ENCODE measurements around the gene DAAM2.

Gene DAAM2

DNA sequence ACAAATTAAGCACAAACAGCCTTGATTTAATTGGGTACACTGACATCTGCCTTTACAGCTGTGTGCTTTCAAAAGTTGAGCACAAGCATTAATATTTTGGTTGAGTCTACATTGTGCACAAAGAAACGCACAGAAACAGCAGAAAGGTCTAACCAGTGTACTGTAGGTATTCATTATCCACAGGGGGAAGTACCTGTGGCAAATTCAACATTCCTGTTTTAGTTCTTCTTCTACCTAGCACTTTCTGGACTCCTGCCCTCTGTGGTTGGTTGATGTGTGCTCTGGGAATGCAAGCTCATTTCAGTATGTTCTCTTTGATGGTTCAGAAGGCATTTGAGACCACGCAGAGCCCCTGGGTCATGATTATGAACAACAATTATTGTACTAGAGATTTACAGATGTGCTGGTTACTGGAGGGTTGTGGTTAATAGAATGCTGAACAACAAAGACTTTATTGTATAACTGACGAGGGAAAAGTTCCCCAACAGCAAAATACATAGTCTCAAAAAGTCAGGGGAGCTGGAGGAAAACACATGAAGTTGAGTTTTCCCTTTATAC, 26.6 kb upstream of the DAAM2 start:
- no peaks in the 10 kb centered on the region for H3K36me3 ChIP-seq (ENCODE audit: control insufficient read depth in 1 of 2, insufficient read depth in 2 of 2, low read length in 2 of 2)
- H3K9ac ChIP-seq (ENCODE audit: low read depth in 1 of 2, low read length in 2 of 2) = no peak overlapping the region
- no peak overlapping the region for H3K4me3 ChIP-seq (ENCODE audit: low read depth in 1 of 2, low read length in 2 of 2)
- no peaks in the 10 kb centered on the region for H3K4me1 ChIP-seq (ENCODE audit: control insufficient read depth in 1 of 2, insufficient read depth in 2 of 2, low read length in 2 of 2)
- no peak overlapping the region for H3K27ac ChIP-seq (ENCODE audit: low read depth, low read length)
- no peaks in the 10 kb centered on the region for H3K9me3 ChIP-seq (ENCODE audit: control insufficient read depth in 1 of 2, low read length in 2 of 2)
- H3K27me3 ChIP-seq (ENCODE audit: control insufficient read depth in 1 of 2, insufficient read depth in 2 of 2, low read length in 2 of 2) = no peaks in the 10 kb centered on the region

DNA sequence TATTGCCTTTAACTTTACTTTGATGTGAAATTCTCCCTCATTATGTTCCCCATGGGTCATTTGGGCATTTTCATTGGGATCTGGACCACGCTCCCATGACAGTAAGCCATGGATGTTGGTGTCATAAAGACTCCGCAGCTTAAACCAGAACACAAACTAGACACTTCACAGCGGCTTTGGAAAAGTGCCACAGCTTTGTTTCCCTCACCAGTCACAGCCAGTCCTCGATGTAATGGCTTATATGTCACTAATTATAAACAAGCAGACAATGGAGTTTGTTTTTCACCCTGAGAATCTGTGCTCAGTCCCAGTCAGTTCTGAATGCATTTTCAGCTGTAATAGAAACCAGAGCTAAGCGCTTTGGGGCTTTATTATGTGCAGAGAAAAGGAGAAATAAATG, 23.2 kb upstream of the DAAM2 start:
- Histone ChIP-seq H3K9ac (ENCODE audit: low read depth in 1 of 2, low read length in 2 of 2) (no peak overlapping the region), H3K27me3 (ENCODE audit: control insufficient read depth in 1 of 2, insufficient read depth in 2 of 2, low read length in 2 of 2) (no peaks in the 10 kb centered on the region), H3K9me3 (ENCODE audit: control insufficient read depth in 1 of 2, low read length in 2 of 2) (no peaks in the 10 kb centered on the region), H3K4me1 (ENCODE audit: control insufficient read depth in 1 of 2, insufficient read depth in 2 of 2, low read length in 2 of 2) (no peaks in the 10 kb centered on the region), H3K27ac (ENCODE audit: low read depth, low read length) (no peak overlapping the region), H3K36me3 (ENCODE audit: control insufficient read depth in 1 of 2, insufficient read depth in 2 of 2, low read length in 2 of 2) (no peaks in the 10 kb centered on the region), H3K4me3 (ENCODE audit: low read depth in 1 of 2, low read length in 2 of 2) (no peak overlapping the region)

DNA sequence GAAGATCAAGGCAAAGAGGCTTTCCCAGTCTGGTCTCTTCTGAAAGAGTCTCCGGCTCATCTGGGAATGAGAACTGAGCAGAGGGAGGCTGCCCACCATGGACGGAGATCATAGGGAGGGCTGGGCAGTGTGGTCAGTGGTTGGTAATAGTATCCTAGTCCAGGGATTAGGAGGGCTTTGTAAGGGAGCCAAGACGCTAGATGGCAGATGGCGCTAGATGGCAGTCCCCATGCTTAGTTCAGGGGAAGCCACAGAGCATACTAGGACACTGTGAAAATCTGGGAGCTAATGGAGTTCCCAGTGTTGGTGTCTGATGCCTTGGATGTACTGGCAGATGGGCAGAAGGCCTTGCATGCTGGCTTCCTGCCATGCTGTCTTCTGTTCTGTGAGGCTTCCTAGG, 21.7 kb upstream of the DAAM2 start:
- no peak overlapping the region for H3K4me3 ChIP-seq (ENCODE audit: low read depth in 1 of 2, low read length in 2 of 2)
- H3K9me3 ChIP-seq (ENCODE audit: control insufficient read depth in 1 of 2, low read length in 2 of 2) = no peaks in the 10 kb centered on the region
- H3K36me3 ChIP-seq (ENCODE audit: control insufficient read depth in 1 of 2, insufficient read depth in 2 of 2, low read length in 2 of 2) = no peaks in the 10 kb centered on the region
- H3K27ac ChIP-seq (ENCODE audit: low read depth, low read length) = no peak overlapping the region
- no peaks in the 10 kb centered on the region for H3K27me3 ChIP-seq (ENCODE audit: control insufficient read depth in 1 of 2, insufficient read depth in 2 of 2, low read length in 2 of 2)
- H3K4me1 ChIP-seq (ENCODE audit: control insufficient read depth in 1 of 2, insufficient read depth in 2 of 2, low read length in 2 of 2) = no peaks in the 10 kb centered on the region
- no peak overlapping the region for H3K9ac ChIP-seq (ENCODE audit: low read depth in 1 of 2, low read length in 2 of 2)

DNA sequence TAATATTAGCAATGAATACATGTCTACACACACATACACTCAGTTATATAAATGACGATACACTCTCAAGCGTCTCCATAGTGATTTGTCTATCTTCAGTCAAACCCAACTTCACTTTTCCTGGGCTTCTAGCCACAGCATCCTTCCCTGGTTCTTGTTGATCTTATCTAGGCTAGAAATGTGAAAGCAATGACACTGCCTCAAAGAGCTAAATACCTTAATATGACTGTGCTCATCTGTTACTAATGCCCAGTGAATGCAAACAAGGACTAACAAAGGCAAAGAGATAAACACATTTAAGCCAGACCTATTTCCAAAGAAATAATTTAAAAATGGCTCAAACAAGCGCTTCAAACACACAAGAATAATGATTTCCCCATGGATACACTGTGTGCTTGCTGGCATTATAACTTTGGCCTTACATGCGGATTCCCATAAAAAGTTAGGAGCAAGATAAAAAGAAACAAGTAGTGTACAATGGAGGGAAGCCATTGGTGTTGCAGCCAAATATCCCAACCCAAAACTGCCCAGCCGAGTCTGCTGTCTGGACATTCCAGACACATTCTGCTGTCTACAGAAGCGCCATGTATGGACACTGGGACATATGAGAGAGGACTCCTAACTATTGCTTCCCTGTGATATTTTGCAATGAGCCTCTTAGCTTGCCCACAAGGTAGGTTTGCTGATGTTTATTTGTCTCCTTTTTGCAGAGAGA, 19.5 kb upstream of the DAAM2 start:
- Histone ChIP-seq H3K27ac (ENCODE audit: low read depth, low read length) (no peak overlapping the region), H3K9ac (ENCODE audit: low read depth in 1 of 2, low read length in 2 of 2) (no peak overlapping the region), H3K36me3 (ENCODE audit: control insufficient read depth in 1 of 2, insufficient read depth in 2 of 2, low read length in 2 of 2) (no peaks in the 10 kb centered on the region), H3K4me1 (ENCODE audit: control insufficient read depth in 1 of 2, insufficient read depth in 2 of 2, low read length in 2 of 2) (peaks cover 0 to 2% of the 10 kb centered on the region in 2 donors), H3K27me3 (ENCODE audit: control insufficient read depth in 1 of 2, insufficient read depth in 2 of 2, low read length in 2 of 2) (no peaks in the 10 kb centered on the region), H3K9me3 (ENCODE audit: control insufficient read depth in 1 of 2, low read length in 2 of 2) (no peaks in the 10 kb centered on the region), H3K4me3 (ENCODE audit: low read depth in 1 of 2, low read length in 2 of 2) (no peak overlapping the region)

DNA sequence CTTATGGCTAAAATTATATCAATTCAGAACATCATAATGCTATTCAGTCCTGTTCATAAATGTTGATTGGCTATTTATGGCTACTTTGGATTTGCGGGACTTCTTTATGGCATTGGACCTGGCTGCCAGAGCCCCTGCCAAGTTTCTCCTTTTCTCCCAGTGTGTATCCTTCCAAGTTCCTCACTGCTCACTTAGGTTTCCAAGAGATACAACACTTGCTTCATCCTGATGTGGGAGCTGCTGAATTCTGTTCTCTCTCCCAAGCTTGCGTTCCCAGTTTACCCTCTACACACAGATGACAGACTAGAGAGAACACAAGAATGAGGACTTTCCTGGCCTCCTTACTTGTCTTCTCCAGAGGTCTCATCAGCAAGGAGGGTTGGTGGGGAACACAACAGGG, 18.4 kb upstream of the DAAM2 start:
- Histone ChIP-seq H3K27ac (ENCODE audit: low read depth, low read length) (no peak overlapping the region), H3K4me1 (ENCODE audit: control insufficient read depth in 1 of 2, insufficient read depth in 2 of 2, low read length in 2 of 2) (peaks cover 0 to 3% of the 10 kb centered on the region in 2 donors), H3K27me3 (ENCODE audit: control insufficient read depth in 1 of 2, insufficient read depth in 2 of 2, low read length in 2 of 2) (no peaks in the 10 kb centered on the region), H3K9ac (ENCODE audit: low read depth in 1 of 2, low read length in 2 of 2) (no peak overlapping the region), H3K4me3 (ENCODE audit: low read depth in 1 of 2, low read length in 2 of 2) (no peak overlapping the region), H3K9me3 (ENCODE audit: control insufficient read depth in 1 of 2, low read length in 2 of 2) (no peaks in the 10 kb centered on the region), H3K36me3 (ENCODE audit: control insufficient read depth in 1 of 2, insufficient read depth in 2 of 2, low read length in 2 of 2) (no peaks in the 10 kb centered on the region)

DNA sequence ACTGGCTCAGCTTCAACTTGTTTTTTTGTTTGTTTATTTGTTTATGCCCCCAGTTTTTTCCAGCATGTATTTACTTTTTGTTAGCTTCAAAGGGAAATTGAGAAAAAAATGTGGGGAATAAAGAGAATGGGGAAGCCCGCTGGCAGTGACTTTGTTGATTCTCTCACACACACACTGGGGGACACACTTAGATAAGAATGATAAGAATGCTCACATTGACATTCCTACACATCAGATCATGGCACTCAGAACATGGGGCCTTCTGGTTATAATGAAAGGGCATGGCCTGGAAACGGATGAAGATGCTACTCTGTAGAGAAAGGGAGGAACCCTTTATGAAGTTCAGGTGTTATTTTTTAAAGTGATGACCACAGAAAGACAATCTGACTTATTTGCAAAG, 15.6 kb upstream of the DAAM2 start:
- Histone ChIP-seq H3K4me3 (ENCODE audit: low read depth in 1 of 2, low read length in 2 of 2) (no peak overlapping the region), H3K36me3 (ENCODE audit: control insufficient read depth in 1 of 2, insufficient read depth in 2 of 2, low read length in 2 of 2) (no peaks in the 10 kb centered on the region), H3K27ac (ENCODE audit: low read depth, low read length) (no peak overlapping the region), H3K4me1 (ENCODE audit: control insufficient read depth in 1 of 2, insufficient read depth in 2 of 2, low read length in 2 of 2) (peaks cover 0 to 3% of the 10 kb centered on the region in 2 donors), H3K9ac (ENCODE audit: low read depth in 1 of 2, low read length in 2 of 2) (no peak overlapping the region), H3K9me3 (ENCODE audit: control insufficient read depth in 1 of 2, low read length in 2 of 2) (no peaks in the 10 kb centered on the region), H3K27me3 (ENCODE audit: control insufficient read depth in 1 of 2, insufficient read depth in 2 of 2, low read length in 2 of 2) (no peaks in the 10 kb centered on the region)

DNA sequence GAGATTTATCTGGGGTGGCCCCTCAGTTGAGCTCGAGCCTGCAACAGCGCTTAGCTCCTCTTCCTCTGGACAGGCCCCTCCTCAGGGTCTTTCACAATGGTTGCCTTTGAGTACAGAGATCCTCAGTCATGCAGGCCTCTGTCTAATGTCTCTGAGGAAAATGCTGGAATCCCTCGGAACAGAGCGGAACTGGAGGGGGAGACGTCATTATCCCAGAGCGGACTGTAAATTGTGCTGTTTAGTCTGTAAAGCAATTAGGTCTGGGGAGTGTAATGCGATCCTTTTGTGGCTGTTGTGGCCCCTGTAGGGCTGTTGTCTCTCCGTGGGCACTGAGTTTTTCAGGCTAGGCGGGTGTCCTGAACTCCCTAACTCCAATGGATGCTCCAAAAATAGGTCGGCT, 15.0 kb upstream of the DAAM2 start:
- H3K9ac ChIP-seq (ENCODE audit: low read depth in 1 of 2, low read length in 2 of 2) = no peak overlapping the region
- H3K36me3 ChIP-seq (ENCODE audit: control insufficient read depth in 1 of 2, insufficient read depth in 2 of 2, low read length in 2 of 2) = no peaks in the 10 kb centered on the region
- no peaks in the 10 kb centered on the region for H3K27me3 ChIP-seq (ENCODE audit: control insufficient read depth in 1 of 2, insufficient read depth in 2 of 2, low read length in 2 of 2)
- no peak overlapping the region for H3K27ac ChIP-seq (ENCODE audit: low read depth, low read length)
- no peak overlapping the region for H3K4me3 ChIP-seq (ENCODE audit: low read depth in 1 of 2, low read length in 2 of 2)
- H3K9me3 ChIP-seq (ENCODE audit: control insufficient read depth in 1 of 2, low read length in 2 of 2) = no peaks in the 10 kb centered on the region
- peaks cover 0 to 3% of the 10 kb centered on the region in 2 donors for H3K4me1 ChIP-seq (ENCODE audit: control insufficient read depth in 1 of 2, insufficient read depth in 2 of 2, low read length in 2 of 2)

DNA sequence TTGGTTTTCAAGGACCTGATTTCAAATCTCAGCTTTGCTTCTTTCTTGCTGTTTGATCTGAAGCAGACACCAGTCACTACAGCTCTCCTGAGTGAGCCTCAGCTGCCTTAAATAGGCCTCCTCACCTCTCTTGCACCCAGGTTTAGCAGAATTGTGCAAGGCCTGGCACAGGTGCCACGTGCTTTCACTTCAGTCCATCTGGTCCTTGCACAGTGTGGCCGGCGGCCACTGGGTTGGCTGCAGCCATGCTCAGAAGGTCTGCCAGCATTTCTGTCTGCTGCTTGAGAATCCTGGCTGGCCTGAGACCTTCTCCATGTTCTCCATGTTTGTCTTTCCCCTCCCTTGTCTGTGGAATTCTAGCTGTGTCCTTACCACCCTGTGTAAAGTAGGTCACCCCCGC, 14.5 kb upstream of the DAAM2 start:
- H3K4me3 ChIP-seq (ENCODE audit: low read depth in 1 of 2, low read length in 2 of 2) = no peak overlapping the region
- no peaks in the 10 kb centered on the region for H3K36me3 ChIP-seq (ENCODE audit: control insufficient read depth in 1 of 2, insufficient read depth in 2 of 2, low read length in 2 of 2)
- H3K27me3 ChIP-seq (ENCODE audit: control insufficient read depth in 1 of 2, insufficient read depth in 2 of 2, low read length in 2 of 2) = no peaks in the 10 kb centered on the region
- H3K9ac ChIP-seq (ENCODE audit: low read depth in 1 of 2, low read length in 2 of 2) = no peak overlapping the region
- H3K4me1 ChIP-seq (ENCODE audit: control insufficient read depth in 1 of 2, insufficient read depth in 2 of 2, low read length in 2 of 2) = peaks cover 0 to 3% of the 10 kb centered on the region in 2 donors
- H3K27ac ChIP-seq (ENCODE audit: low read depth, low read length) = no peak overlapping the region
- no peaks in the 10 kb centered on the region for H3K9me3 ChIP-seq (ENCODE audit: control insufficient read depth in 1 of 2, low read length in 2 of 2)

DNA sequence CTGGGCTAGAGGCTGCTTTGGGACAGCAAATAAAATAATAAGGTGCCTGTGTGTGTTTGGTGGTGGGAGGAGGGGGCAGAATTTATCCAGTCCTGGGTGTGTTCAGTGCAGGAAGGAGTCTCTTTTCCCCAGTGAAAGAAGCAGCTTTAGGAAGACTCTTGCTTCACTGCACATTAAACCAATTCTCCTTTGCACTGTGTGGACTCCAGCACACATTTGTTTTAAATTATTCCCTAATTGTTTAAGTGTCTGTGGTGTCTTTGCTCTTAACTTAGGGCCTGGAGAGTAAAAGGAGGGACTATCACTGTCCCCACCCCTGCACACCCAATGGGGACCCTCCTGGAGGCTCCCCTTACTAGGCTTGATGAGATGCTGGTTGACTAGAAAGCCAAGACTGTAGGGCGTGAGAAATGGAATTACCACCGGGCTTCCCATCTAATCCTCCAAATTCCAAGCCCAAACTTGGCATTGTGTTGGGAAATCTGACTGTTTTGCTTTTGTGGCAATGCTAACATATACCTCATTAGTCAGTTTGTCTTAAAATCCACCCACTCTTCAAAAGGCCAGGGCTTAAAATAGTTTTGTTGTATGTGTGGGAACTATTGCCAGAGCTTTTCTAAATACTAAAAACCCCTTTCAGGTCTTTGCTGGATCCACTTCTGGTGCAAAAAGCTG, 13.5 kb upstream of the DAAM2 start:
- Histone ChIP-seq H3K4me3 (ENCODE audit: low read depth in 1 of 2, low read length in 2 of 2) (no peak overlapping the region), H3K27ac (ENCODE audit: low read depth, low read length) (no peak overlapping the region), H3K9me3 (ENCODE audit: control insufficient read depth in 1 of 2, low read length in 2 of 2) (peaks cover 0 to 4% of the 10 kb centered on the region in 2 donors), H3K4me1 (ENCODE audit: control insufficient read depth in 1 of 2, insufficient read depth in 2 of 2, low read length in 2 of 2) (peaks cover 0 to 3% of the 10 kb centered on the region in 2 donors), H3K27me3 (ENCODE audit: control insufficient read depth in 1 of 2, insufficient read depth in 2 of 2, low read length in 2 of 2) (no peaks in the 10 kb centered on the region), H3K9ac (ENCODE audit: low read depth in 1 of 2, low read length in 2 of 2) (no peak overlapping the region), H3K36me3 (ENCODE audit: control insufficient read depth in 1 of 2, insufficient read depth in 2 of 2, low read length in 2 of 2) (no peaks in the 10 kb centered on the region)

DNA sequence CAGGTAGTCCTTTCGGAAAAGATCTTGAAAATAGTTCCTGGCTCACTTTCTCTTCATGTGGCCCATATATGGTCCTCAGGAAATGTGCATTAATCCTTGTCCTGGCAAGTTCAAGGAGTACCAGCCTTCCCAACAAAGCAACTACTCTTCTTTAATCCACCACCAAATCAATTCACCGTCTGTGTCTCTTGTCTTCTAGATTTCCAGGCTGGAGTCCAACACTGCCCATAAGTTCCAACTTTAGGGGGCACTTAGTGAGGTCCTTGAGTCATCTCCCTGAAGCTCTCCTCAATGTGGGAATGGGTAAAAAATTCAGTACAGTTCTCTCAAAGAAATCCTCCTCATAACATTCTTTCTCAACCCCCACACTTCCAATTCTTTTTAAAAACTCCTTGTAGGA, 6.9 kb upstream of the DAAM2 start:
- Histone ChIP-seq H3K4me1 (ENCODE audit: control insufficient read depth in 1 of 2, insufficient read depth in 2 of 2, low read length in 2 of 2) (no peaks in the 10 kb centered on the region), H3K4me3 (ENCODE audit: low read depth in 1 of 2, low read length in 2 of 2) (no peak overlapping the region), H3K9ac (ENCODE audit: low read depth in 1 of 2, low read length in 2 of 2) (no peak overlapping the region), H3K9me3 (ENCODE audit: control insufficient read depth in 1 of 2, low read length in 2 of 2) (peaks cover 0 to 5% of the 10 kb centered on the region in 2 donors), H3K27me3 (ENCODE audit: control insufficient read depth in 1 of 2, insufficient read depth in 2 of 2, low read length in 2 of 2) (no peaks in the 10 kb centered on the region), H3K27ac (ENCODE audit: low read depth, low read length) (no peak overlapping the region), H3K36me3 (ENCODE audit: control insufficient read depth in 1 of 2, insufficient read depth in 2 of 2, low read length in 2 of 2) (no peaks in the 10 kb centered on the region)
